ENCODE data around the gene IP6K1.
"Not testable (repeated sequence)": the region's sequence is repeated elsewhere in the genome, so short reads cannot be mapped to it uniquely, and the experiment has no call there.

The IP6K1 gene

GRCh38 chr3:49700014-49700413 lies 86.3 kb downstream of the IP6K1 start:
- TF ChIP-seq TOX (CRISPR knock-in tag; IDR thresholded peaks at IDR 0.05; ENCODE audit: borderline replicate concordance) = no peak
- no peak for TF ChIP-seq TCF4 (CRISPR knock-in tag; IDR thresholded peaks at IDR 0.05; ENCODE audit: borderline replicate concordance)
- no peak for TF ChIP-seq ISL1 (CRISPR knock-in tag; IDR thresholded peaks at IDR 0.05)
- ATAC-seq = no peak

GRCh38 chr3:49699281-49699979 lies 86.9 kb downstream of the IP6K1 start:
- no peak for ATAC-seq
- TF ChIP-seq ZC3H10 (CRISPR knock-in tag; IDR thresholded peaks at IDR 0.05) (no peak), TSHZ2 (CRISPR knock-in tag; IDR thresholded peaks at IDR 0.05) (no peak), POU6F1 (CRISPR knock-in tag; IDR thresholded peaks at IDR 0.05; ENCODE audit: borderline replicate concordance, low read depth) (no peak), CSRNP3 (CRISPR knock-in tag; IDR thresholded peaks at IDR 0.05) (no peak), ZNF70 (CRISPR knock-in tag; IDR thresholded peaks at IDR 0.05) (no peak), ZNF565 (CRISPR knock-in tag; conservative IDR thresholded peaks at IDR 0.05; ENCODE audit: low read depth) (no peak), RARB (CRISPR knock-in tag; IDR thresholded peaks at IDR 0.05) (no peak), ISL1 (CRISPR knock-in tag; IDR thresholded peaks at IDR 0.05) (no peak), ESRRG (CRISPR knock-in tag; IDR thresholded peaks at IDR 0.05) (no peak), OSR1 (CRISPR knock-in tag; IDR thresholded peaks at IDR 0.05) (no peak), CREB5 (CRISPR knock-in tag; IDR thresholded peaks at IDR 0.05; ENCODE audit: low read depth) (no peak), PATZ1 (CRISPR knock-in tag; IDR thresholded peaks at IDR 0.05; ENCODE audit: borderline replicate concordance) (no peak), ARNTL (CRISPR knock-in tag; IDR thresholded peaks at IDR 0.05; ENCODE audit: borderline replicate concordance, low read depth) (no peak)

- not testable (repeated sequence) for ATAC-seq
These were observed 90.9 kb downstream of the IP6K1 start for GRCh38 chr3:49695350-49696015.

GRCh38 chr3:49694409-49695070 lies 91.8 kb downstream of the IP6K1 start:
- not testable (repeated sequence) for ATAC-seq

- ATAC-seq = not testable (repeated sequence)
These were observed 94.9 kb downstream of the IP6K1 start for GRCh38 chr3:49691481-49691880.

- not testable (repeated sequence) for ATAC-seq
These were observed 95.5 kb downstream of the IP6K1 start for GRCh38 chr3:49690856-49691255.

- ATAC-seq = not testable (repeated sequence)
These were observed 96.3 kb downstream of the IP6K1 start for GRCh38 chr3:49689908-49690624.

All from SK-N-SH treated with all-trans-retinoic acid at 6 μM for 48 hours (cell line).